GM21576 (cell line): ENCODE results near the gene SERPINB12.

Source experiments
- ATAC-seq: cut with Tn5 transposase; IDR thresholded peaks from one replicate; pipeline ENCODE4 v1.9.1; 2021; ENCODE audit warnings: mild to moderate bottlenecking, moderate library complexity; ENCODE audit not compliant: unreplicated experiment

SERPINB12 gene, protein sequence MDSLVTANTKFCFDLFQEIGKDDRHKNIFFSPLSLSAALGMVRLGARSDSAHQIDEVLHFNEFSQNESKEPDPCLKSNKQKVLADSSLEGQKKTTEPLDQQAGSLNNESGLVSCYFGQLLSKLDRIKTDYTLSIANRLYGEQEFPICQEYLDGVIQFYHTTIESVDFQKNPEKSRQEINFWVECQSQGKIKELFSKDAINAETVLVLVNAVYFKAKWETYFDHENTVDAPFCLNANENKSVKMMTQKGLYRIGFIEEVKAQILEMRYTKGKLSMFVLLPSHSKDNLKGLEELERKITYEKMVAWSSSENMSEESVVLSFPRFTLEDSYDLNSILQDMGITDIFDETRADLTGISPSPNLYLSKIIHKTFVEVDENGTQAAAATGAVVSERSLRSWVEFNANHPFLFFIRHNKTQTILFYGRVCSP

GRCh38 chr18:63542069-63542468 lies at the start of gene SERPINB12:
Gene SERPINB12, plus strand, starts transcription at chr18:63542369. Its CDS starts 13,791 bp downstream, at chr18:63556160.
- ATAC-seq: no peak

- ATAC-seq: no peak
Observed at GRCh38 chr18:63492851-63493250, 49.3 kb upstream of the SERPINB12 start.

- no peak for ATAC-seq
Observed at GRCh38 chr18:63495675-63496074, 46.5 kb upstream of the SERPINB12 start.

DNA sequence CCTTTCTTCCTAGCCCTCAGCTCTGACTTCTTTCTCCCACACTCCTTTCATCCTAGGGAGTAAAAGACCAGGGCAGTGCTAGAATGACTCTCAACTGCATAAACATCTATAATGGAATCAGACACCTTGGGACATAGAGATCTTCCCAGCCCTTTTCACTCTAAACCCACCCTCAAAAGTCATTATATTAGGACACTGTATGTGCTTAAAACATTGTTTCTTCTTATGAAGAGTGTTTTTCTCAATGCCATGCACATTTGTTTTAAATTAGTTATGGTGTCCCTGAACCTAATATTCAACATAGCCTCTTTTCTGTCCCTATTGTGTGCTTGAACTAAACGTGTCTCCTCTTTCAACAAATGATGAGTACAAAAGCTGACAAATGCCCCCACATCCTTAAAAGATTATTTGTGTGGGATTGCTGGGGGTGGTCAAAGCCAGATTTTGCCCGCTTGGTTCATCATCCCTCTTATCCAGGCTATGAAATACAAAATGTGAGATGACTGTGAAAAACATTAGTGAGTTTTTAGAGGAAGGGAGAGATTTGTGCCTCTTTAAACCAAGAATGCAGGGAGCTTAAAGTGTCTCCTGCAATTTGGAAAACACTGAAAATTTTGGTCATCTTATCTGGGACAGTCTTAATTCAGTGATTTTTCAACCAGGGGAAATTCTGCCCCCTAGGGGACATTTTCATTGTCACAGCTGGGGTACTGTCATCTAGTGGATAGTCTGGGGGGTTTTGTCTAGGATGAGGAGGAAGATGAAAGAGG lies 36.4 kb upstream of the SERPINB12 start:
- peak; percentile 53 for ATAC-seq

- ATAC-seq: no peak
Observed at GRCh38 chr18:63506336-63506646, 35.9 kb upstream of the SERPINB12 start.

DNA sequence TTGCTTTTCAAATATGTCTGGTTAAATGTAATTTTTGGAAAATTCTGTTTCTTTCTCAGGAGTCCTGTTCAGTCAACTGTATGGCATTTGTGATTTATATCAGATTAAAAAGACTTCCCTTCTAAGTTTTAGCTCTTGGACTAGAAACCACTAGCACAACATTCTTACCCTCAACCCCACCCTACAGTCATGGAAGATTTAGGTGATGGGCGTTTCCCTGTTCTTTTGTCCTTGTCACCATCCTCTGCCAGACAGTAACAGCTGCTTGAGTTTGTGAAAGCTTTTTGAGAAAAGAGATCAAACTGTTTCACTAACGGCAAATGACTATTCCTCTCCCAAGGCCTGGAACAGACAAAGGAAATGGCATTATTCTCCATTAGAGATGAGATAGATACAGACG lies 33.6 kb upstream of the SERPINB12 start:
- ATAC-seq: no peak

DNA sequence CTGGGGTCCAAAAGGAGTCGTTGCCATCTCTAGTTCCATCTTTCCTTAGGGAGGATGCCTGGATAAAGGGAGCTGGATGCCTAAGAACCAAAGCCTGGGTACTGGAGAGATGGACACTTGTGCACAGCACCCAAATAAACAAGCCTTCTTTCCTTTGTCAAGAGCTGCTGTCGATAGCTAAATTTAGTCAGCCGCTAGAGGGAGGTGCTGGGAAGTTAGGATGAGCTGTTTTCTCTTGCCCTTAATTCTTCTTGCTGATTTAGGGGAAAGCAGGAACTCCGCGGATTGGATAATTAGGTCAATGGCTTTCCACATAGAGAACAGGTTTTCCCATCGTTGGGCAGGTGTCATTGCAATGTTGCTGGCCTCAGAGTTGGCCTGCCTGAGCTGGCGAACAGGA lies 30.9 kb upstream of the SERPINB12 start:
- ATAC-seq: no peak

GRCh38 chr18:63514326-63514725 lies 27.8 kb upstream of the SERPINB12 start:
- no peak for ATAC-seq

GRCh38 chr18:63514888-63515678 lies 27.1 kb upstream of the SERPINB12 start:
- ATAC-seq: no peak

GRCh38 chr18:63515801-63516200 lies 26.4 kb upstream of the SERPINB12 start:
- no peak for ATAC-seq

DNA sequence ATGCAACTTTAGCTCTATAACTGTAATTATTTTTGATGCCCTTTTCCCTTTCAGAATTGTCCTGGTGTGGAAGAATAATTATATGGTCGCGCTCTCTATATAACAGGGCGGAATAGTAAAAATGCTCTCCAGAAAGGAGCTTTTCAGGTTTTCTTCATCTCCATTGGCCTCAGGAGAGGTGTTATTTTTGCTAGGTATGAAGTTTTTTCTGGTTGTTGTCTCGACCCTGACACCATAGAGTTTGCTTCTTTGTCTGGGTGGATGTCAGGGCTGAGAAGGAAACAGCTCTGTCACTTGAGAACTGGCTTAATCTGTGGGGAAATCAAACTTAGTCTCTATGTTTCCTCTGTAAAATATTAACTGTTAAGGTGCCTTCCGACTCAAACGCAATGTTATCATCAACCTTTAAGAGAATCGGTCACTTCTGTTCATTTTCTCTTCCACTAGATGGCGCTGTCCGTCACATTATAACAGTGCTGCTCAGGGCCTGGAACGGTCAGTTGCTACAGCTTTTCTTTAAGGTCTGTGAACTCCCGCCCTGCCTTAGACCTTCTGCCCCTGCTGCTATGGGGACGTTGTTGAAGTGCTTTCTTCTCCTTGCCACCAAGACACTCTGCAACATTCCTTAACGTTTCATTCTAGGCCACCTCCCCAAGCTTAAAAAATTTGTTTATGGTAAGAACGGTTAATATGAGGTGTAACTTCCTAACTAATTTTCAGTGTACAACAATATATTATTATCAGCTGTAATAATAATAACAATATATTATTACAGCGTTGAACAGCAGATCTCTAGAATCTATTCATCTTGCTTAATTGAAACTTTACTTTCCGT lies 23.8 kb upstream of the SERPINB12 start:
- peak; percentile 95 for ATAC-seq

GRCh38 chr18:63520053-63520685 lies 22.0 kb upstream of the SERPINB12 start:
- ATAC-seq: no peak

GRCh38 chr18:63523660-63524059 lies 18.5 kb upstream of the SERPINB12 start:
- ATAC-seq: no peak

DNA sequence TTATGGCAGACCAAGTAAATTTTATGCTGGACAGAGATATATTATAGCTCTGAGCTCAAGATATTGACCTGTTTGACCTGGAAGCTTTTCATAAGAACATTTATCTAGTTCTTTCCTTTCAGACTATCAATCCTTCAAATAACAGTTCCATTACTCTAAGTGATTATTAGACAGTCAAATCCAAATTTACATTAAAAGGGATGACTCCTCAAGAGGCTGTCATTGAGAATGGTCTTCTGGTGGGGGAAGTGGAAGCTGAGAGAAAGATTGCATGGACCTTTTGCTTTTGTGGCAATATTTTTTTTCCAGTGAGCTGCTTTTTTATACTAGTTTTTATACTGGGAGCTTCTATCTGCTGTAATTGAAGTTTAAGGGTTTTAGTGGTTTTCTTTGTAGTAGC lies 14.9 kb upstream of the SERPINB12 start:
- no peak for ATAC-seq

DNA sequence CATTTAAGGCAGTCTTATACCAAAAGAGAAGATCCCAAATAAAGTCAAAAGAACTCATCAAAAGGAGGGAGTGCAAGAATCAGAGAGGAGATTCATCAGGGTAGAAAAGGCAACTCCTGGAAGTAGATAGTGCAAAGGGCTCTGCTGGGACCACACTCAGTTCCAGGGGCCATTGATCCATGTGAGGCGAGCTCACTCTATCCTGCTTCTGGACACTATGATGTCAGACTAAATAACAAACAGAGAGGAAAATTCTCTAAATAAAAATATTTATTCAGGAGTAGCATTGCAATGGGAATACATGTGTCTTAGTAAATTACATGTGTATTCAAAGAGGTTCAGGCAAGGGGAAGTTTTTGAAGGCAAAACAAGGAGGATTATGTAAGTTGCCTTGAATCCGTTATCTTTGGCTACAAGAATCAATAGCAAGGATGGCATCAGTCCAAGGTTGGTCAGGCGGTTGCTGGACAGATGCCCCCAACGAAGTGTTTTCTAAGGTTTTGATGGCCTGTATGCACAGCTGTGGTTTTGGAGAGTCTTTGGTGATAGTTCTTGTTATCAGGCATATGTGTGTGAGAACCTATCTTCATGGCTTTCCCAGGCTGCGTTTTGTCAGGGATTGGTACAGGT lies 13.2 kb upstream of the SERPINB12 start:
- ATAC-seq: no peak

- ATAC-seq: no peak
Observed at GRCh38 chr18:63532471-63532870, 9.7 kb upstream of the SERPINB12 start.

DNA sequence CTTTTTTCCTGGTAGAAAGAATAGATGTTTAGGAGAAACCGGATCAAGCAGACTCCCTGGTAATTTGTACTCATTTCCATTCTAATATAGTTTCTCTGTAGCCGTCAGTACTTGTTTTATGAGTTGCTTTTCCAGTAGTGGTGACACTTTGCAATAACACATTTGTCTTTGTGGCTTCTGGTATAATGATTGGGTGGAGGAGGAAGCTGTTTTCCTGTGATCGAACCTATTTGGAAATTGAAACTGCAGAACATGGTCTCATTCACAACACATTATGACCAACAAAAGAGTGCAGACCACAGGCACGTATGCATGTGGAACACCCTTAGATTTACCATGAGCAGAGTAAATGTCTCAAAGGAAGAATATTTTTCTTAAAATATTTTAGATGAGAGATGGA lies 7.6 kb upstream of the SERPINB12 start:
- no peak for ATAC-seq

DNA sequence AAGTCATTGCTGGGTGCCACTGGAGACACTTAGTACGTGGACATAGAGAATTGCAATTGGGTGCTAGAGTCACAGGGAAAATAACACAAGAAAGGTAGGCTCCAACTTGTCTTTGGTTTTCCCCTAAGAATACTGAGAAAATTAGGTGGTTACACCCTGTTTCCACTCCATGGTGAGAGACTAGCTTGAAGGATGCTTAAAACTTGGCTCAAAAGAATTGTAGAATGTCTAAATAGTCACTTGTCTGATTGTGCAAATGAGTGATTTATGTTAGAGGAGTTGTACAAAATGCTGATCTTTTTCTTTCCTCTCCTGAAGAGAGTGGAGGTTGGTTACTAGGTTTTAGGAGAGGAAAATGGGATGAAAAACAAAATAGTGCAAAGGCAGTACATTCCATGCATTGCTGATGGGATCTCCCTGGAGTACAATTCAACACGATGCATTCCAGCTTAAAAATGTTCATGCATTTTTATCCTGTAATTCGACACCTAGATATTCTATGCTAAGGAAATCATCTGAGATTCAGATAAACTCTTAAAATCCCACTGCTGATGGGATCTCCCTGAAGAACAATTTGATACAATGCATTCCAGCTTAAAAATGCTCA lies 2.2 kb upstream of the SERPINB12 start:
- no peak for ATAC-seq

DNA sequence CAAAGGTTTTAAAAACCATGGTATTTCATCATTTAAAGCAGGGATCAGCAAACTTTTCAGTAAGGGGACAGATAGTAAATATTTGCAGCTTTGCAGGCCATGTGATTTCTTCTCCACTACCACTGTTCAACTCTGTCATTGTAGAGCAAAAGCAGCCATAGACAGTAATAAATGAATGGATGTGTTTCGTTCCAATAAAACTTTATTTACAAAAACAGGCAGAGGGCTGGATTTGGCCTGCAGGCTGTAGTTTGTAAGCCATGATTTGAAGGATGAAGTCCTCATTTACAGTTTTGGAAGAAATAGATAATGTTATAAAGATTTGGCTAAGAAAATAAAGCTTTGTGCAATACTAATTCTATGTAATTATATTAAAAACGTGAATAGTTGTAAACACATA lies 1.8 kb downstream of the SERPINB12 start:
- ATAC-seq: no peak
